ENCODE results near the gene SPANXN5. TPM values are rescaled to one million over a fixed set of nuclear protein-coding genes. Genes with fewer than 3 reads are reported as not detected.
"Not testable (repeated sequence)": the region's sequence is repeated elsewhere in the genome, so short reads cannot be mapped to it uniquely, and the experiment has no call there.

The SPANXN5 gene, protein sequence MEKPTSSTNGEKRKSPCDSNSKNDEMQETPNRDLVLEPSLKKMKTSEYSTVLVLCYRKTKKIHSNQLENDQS
- not detected for total RNA-seq
- long read RNA-seq, result 0 reads

DNA sequence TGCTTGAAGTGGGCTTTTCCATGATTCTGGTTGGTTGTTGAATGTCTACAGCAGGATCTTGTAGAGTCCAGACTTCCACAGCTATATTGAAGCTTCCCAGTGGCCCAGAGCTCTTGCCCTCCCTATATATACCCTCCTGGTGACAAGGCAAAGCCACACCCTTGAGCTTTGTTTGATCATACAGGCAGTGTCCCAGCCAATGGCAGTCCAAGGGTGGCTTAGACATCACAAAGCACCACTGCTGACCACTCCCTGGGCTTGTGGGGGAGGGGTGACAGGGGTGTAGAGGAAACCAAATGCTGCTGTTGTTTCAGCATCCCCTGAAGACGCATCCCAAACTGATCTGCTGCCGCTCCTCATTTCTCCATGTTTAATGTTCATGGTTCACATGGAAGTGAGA, at the start of gene SPANXN5:
SPANXN5 (minus strand) TSS at position 101 of the 400 bp plus-strand sequence; CDS start at position 22, 79 bp downstream.
- DNase-seq; H3K27me3 ChIP-seq (ENCODE audit: low read depth); H3K36me3 ChIP-seq; H3K9me3 ChIP-seq (replicated peaks); intact Hi-C loops (cut with micrococcal nuclease); H3K4me1 ChIP-seq; H3K4me3 ChIP-seq; H3K27ac ChIP-seq (replicated peaks): not testable (repeated sequence)

DNA sequence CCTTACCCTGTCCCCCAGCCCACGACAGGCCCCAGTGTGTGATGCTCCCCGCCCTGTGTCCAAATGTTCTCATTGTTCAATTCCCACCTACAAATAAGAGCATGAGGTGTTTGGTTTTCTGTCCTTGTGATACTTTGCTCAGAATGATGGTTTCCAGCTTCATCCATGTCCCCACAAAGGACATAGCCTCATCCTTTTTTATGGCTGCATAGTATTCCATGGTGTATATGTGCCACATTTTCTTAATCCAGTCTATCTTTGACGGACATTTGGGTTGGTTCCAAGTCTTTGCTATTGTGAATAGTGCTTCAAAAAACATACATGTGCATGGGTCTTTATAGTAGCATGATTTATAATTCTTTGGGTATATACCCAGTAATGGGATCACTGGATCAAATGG, 46.4 kb upstream of the SPANXN5 start:
- intact Hi-C loops (cut with micrococcal nuclease); H3K36me3 ChIP-seq; H3K27ac ChIP-seq (replicated peaks); DNase-seq; H3K4me3 ChIP-seq; H3K27me3 ChIP-seq (ENCODE audit: low read depth); H3K4me1 ChIP-seq; H3K9me3 ChIP-seq (replicated peaks): not testable (repeated sequence)

DNA sequence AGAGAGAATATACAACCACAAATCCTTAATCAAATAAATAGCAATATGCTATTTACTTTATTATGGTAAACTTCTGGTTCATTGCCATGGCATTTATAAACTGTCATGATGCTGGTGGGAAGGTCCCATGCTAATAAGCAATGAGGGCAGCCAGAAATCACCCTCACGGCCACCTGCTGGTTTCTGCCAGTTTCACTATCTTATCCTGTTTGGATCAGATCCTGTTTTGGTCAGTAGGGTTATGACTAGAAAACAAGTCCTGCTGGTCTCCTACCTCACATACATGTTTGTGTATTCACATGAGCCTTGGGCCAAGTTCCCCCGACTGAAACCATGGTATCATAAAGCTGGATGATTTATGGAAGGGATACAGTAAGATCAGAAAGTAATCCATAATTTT, 41.9 kb upstream of the SPANXN5 start:
- H3K27me3 ChIP-seq (ENCODE audit: low read depth), result no peaks in the 10 kb centered on the region
- H3K4me3 ChIP-seq, result no peak overlapping the region
- intact Hi-C loops (cut with micrococcal nuclease), result no loop called here
- H3K27ac ChIP-seq (replicated peaks), result no peak overlapping the region
- no peaks in the 10 kb centered on the region for H3K4me1 ChIP-seq
- no peaks in the 10 kb centered on the region for H3K9me3 ChIP-seq (replicated peaks)
- no peak for DNase-seq
- no peaks in the 10 kb centered on the region for H3K36me3 ChIP-seq
- TF ChIP-seq, protein P1, sequence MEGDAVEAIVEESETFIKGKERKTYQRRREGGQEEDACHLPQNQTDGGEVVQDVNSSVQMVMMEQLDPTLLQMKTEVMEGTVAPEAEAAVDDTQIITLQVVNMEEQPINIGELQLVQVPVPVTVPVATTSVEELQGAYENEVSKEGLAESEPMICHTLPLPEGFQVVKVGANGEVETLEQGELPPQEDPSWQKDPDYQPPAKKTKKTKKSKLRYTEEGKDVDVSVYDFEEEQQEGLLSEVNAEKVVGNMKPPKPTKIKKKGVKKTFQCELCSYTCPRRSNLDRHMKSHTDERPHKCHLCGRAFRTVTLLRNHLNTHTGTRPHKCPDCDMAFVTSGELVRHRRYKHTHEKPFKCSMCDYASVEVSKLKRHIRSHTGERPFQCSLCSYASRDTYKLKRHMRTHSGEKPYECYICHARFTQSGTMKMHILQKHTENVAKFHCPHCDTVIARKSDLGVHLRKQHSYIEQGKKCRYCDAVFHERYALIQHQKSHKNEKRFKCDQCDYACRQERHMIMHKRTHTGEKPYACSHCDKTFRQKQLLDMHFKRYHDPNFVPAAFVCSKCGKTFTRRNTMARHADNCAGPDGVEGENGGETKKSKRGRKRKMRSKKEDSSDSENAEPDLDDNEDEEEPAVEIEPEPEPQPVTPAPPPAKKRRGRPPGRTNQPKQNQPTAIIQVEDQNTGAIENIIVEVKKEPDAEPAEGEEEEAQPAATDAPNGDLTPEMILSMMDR (IDR thresholded peaks at IDR 0.05; ENCODE audit: borderline replicate concordance), result no peak

DNA sequence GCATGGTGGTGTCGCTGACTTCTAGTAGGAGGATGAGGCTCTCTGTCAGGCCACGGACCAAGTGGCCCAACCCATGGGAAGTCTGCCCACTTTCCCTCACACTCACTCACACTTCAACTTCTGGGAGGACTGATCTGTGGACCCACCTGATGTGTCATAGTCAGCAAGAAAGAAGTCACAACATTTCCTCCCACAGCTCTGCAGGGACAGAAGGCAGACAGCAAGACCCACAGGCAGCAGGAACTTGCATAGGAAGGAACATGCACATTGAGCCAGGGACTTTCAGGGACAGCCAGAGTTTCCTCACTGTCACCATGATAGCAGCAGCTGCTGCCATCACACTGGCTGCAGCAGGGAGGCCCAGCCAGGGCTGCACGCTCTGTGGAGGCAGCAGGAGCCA, 33.3 kb upstream of the SPANXN5 start:
- Histone ChIP-seq H3K36me3 (no peaks in the 10 kb centered on the region), H3K27ac (replicated peaks) (no peak overlapping the region), H3K27me3 (ENCODE audit: low read depth) (no peaks in the 10 kb centered on the region), H3K4me3 (no peak overlapping the region), H3K9me3 (replicated peaks) (no peaks in the 10 kb centered on the region), H3K4me1 (no peaks in the 10 kb centered on the region)
- TF ChIP-seq, protein P1 (IDR thresholded peaks at IDR 0.05; ENCODE audit: borderline replicate concordance), result no peak
- intact Hi-C loops (cut with micrococcal nuclease), result no loop called here
- no peak for DNase-seq

DNA sequence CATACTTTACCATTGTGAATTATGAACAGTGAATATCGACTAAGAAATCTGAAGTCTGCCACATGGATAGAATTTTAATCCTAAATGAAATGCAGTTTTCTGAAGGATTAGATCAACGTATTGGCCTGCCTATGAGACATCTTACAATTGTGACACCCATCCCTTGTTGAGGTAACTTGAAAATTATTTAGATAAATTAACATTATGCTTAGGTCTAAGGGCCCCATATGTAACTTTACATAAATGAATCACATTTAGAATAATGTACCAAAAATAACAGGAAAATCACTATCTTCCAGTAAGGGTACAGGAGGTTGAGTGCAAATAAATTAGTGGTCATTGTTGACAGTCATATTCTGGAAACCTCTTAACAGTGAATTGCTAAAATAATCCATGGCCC, 27.4 kb upstream of the SPANXN5 start:
- Histone ChIP-seq H3K4me3 (no peak overlapping the region), H3K27ac (replicated peaks) (no peak overlapping the region), H3K27me3 (ENCODE audit: low read depth) (no peaks in the 10 kb centered on the region), H3K9me3 (replicated peaks) (no peaks in the 10 kb centered on the region), H3K36me3 (no peaks in the 10 kb centered on the region), H3K4me1 (no peaks in the 10 kb centered on the region)
- no peak for DNase-seq
- TF ChIP-seq, protein P1 (IDR thresholded peaks at IDR 0.05; ENCODE audit: borderline replicate concordance), result no peak
- intact Hi-C loops (cut with micrococcal nuclease), result no loop called here

DNA sequence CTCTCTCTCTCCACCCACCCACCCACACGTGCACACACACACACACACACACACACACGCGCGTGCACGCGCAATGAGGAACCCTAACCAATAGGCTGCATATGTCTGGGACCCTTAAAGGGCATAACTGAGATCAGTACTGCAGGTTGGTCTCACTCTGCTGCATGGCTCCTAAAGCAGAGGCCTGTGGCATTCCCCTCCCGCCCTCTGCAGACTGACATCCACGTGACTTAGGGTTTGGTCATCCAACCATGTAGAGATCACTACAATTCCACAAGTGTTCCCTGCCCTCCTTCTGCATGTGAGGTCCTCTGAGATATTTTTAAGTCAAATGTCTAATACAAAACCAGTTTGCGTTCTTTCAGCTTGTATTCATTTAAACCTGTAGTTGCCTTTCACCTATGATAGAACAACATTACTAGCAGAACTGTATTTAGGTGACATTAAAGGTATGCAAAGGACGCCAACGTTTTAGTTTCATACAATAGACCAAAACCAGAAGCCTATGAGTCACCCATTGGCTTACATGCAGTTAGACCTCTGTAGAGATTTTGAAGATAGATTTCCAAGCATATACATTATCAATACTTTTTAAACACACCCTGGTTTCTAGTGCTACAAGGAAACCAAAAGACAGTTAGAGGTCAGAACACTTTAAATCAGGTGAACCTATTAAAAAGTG, 24.0 kb upstream of the SPANXN5 start:
- TF ChIP-seq, protein P1 (IDR thresholded peaks at IDR 0.05; ENCODE audit: borderline replicate concordance), result no peak
- intact Hi-C loops (cut with micrococcal nuclease), result no loop called here
- H3K27me3 ChIP-seq (ENCODE audit: low read depth), result no peaks in the 10 kb centered on the region
- H3K9me3 ChIP-seq (replicated peaks), result no peaks in the 10 kb centered on the region
- DNase-seq, result no peak
- H3K27ac ChIP-seq (replicated peaks), result no peak overlapping the region
- no peak overlapping the region for H3K4me3 ChIP-seq
- H3K4me1 ChIP-seq, result no peaks in the 10 kb centered on the region
- H3K36me3 ChIP-seq, result no peaks in the 10 kb centered on the region

Data from left ventricle myocardium inferior (tissue), 1 donor.